ENCODE data around the gene DDX10.

DNA sequence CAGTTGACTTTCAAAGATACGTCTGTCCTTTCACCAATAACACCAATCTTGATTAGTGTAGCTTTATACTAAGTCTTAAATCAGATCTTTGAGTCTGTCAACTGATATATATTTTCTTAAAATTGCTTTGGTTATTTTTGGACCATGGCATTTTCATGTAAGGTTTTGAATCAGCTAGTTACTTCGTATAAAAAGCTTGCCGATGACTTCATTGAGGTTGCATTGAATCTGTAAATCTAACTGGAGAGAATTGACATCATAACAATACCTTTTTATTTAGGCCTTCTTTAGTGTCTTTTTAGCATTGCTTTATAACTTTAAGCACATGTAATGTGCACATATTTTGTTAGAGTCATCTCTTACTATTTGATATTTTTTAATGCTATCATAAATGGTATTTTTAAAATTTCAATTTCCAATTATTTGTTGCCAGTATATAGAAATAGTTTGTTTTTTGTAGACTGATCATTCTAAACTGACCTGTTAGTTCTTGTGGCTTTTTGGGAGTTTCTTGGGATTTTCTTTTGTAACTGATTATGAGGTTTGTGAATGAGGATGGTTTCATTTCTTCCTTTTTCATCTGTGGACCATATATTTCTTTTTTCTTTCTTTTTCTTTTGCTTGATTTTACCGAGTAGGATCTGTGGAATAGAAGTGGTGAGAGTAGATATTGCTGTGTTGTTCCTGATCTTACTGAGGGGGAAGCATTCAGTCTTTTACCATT lies 61.4 kb downstream of the DDX10 start:
- TF ChIP-seq CTCF (IDR thresholded peaks at IDR 0.05) (no peak), POLR2A (IDR thresholded peaks at IDR 0.05) (no peak)

Measured in uterus (tissue), 2 donors.